Stimulated activated naive CD4-positive, alpha-beta T cell treated with Interleukin-2 at 50 U/mL for 16 hours (primary cell): ENCODE results near the gene RBKS.
"Not testable (repeated sequence)": the region's sequence is repeated elsewhere in the genome, so short reads cannot be mapped to it uniquely, and the experiment has no call there.

Experiments used
- DNase-seq: peaks from one replicate; lab custom pipeline; 2025; lab: John Stamatoyannopoulos, UW

Gene RBKS

DNA sequence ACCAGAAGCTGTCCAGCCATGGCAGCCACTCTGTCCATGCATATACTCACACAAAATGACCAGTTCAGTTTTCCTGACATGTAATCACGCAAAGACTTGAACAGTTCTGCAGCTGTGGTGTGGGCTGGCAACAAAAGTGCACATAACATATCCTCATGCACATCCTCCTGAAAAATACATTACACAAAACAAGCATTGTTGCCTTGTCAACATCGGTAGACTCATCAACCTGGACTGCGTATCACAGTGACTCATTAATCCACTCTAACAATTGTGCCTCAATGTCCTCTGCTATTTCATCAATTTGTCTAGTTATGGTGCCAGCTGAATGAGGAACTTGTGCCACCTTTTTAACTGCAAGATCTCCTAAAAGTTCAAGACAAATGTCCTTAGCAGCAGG is 19.5 kb downstream of the RBKS start:
- no peak for DNase-seq

GRCh38 chr2:27869763-27870162 is 20.4 kb downstream of the RBKS start:
- no peak for DNase-seq

GRCh38 chr2:27866237-27866636 is 23.9 kb downstream of the RBKS start:
- DNase-seq, result no peak

DNA sequence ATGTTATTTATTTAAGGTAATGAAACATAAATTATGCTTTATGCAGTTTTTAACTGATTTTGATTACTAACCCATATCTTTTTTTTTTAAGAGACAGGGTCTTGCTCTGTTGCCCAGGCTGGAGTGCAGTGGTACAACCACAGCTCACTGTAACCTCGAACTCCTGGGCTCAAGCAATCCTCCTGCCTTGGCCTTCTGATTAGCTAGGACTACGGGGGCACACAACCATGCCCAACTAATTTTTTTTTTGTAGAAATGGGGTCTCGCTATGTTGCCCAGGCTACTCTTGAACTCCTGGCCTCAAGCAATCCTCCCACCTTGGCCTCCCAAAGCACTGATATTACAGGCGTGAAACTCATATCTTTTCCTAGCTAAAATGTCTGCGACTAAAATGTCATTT is 26.2 kb downstream of the RBKS start:
- not testable (repeated sequence) for DNase-seq

DNA sequence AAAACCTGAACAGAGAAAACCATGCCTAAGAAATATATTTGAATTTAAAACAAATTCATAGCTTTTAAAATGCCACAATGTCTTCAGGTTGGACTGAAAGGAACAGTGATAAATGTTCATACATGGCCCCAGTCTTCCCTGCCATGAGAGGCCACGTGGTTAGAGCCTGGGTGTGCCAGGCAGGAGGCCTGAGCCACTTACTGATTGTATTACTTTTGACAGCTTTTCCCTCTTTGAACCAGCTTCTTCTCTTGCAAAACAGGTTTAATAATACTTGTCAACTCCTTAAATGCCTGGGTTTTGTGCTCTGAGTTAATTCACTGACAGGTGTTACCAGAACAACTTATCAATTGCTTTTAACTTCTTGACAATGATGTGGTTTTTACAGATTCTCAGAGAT is 27.0 kb downstream of the RBKS start:
- DNase-seq, result no peak

DNA sequence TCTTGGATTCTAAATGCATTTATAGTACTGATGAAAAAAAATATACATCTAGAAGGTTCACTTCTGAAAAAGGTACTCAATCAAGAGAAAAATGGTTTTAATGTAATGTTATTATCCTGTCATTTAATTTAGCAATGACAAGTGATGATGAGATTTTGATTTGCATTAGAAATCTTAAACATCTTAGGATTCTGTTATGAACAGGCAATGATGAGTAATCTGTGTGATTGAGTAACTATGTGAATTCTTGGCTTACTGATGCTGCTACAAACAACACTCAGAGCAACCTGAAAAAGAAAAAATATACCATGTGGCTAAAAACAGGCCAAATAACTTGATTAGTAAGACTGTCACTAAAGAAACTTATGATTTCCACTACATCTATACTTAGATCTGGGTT is 30.1 kb downstream of the RBKS start:
- no peak for DNase-seq

DNA sequence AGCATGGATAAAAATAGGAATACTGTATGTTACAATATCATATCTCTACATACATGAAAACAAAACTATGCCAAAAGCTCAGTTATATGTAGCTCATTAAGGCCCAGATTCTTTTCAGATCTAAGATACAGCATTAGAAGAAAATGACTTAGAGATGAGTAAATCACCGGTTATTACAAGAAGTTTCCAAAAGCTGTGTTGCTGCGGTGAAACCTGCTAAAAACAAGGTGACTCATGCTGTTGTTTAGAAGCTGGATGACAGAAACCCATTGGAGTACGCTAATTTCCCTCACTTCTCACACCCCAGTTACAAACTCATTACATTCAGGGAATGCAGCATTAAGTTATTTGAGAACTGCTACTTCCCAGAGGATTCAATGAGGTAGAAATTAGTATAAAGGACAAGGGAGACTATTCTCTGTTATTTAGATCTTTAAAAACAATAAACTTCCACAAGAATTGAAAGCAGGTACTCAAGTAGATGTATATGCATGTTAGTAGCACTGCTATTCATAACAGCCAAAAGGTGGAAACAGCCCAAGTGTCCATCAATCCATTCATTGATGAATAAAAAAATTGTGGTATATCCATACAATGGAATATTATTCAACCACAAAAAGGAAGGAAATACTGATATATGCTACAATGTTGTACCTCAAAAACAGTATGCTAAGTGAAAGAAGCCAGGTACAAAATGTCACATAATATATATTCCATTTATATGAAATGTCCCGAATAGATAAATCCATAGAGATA is 32.6 kb downstream of the RBKS start:
- peak; percentile 1 for DNase-seq

DNA sequence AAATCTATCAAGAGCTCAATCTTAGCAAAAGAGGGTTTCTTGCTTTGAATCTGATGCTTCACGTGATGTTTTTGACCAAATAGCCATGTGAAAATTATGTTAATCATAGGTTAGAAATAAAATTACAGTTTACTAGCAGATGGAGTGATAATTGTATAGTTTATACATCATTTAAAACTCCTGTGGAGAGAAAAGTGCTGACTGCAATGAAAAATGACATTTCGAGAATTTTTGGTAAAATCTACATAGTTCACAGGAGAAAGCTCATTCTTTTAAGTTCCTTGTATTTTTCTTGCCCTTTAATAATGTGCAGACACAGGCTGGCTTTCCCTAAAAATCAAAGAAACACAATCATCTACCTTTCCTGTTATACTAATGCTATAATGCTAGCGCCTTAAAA is 33.2 kb downstream of the RBKS start:
- DNase-seq, result no peak

- no peak for DNase-seq
Observed at GRCh38 chr2:27856386-27856785, 33.8 kb downstream of the RBKS start.

GRCh38 chr2:27855476-27855875 is 34.7 kb downstream of the RBKS start:
- no peak for DNase-seq

DNA sequence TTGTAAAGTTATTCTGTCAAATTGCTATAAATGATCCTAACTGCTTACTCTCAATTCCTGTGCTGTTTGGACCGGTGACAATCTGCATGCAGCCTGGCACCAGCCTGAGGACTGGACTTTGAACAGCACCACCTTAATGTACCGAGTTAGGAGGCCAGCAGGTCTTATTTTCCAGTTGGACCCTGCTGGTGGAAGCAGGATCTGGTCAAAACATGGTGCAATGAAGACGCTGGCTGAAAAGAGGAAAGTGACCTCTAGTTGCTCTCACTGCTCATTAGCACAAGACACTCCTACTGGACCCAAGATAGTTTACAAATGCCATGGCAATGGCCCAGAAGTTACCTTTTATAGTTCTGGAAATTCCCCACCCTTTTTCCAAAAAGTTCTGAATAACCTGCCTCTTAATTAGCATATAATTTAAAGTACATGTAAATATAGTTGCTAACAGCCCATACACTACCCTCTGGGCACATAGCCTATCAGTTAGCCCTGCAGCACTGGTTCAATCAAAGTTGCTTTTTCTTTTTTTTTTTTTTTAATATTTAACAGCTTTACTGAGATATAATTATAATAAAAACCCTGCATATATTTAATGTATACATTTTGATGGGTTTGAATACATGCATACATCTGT is 35.8 kb downstream of the RBKS start:
- DNase-seq, result no peak

- DNase-seq, result no peak
Observed at GRCh38 chr2:27852691-27853090, 37.5 kb downstream of the RBKS start.

DNA sequence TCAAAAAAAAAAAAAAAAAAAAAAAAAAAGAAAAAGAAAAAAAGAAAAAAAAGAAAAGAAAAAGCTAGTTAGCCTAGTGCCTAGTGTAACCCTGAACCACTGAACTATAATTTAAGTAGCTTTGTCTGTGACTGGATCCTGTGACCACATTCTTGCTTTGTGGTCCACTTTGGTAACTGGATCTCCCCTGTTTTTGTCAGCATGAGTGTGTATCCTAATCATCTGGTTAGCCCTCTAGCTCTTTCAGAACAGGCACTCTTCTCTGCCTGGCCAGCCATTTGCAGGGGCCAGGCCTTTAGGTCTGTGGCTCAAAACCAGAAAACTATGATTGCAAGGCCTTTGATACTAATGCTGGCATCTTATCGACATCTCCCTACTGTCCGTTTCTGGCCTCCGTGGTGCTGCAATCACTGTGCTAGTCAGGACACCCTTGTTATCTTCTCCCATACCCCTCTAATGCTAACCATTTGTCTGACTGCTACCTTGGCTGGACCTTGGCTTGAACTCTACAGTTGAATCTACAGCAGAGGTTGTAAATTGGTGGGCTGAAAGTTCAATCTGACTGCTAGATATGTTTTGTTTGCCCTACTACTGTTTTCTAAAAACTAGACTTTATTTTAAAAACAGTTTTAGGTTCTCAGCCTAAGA is 40.5 kb downstream of the RBKS start:
- no peak for DNase-seq

GRCh38 chr2:27847333-27847732 is 42.9 kb downstream of the RBKS start:
- no peak for DNase-seq

DNA sequence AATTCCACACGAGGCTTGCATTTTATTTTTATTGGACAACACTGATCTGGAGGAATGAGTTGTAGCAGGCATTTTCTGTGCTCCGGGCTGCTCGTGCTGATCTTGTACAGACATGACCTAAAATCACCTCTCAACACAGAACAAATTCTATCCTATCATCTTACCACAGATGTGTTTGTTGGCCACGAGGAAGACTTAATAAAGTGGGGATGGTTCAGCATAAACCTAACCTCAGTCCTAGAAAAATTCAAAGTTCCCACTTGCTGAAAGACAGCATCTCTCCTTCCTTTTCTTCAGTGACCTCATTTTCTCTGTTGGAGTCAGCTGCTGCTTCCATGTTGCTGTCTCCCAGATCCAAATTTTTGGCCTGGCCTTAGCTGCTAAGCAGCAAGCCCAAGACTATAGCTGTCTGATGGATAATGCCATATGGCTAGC is 45.3 kb downstream of the RBKS start:
- no peak for DNase-seq

GRCh38 chr2:27843992-27844391 is 46.2 kb downstream of the RBKS start:
- DNase-seq, result no peak

- DNase-seq, result no peak
Observed at GRCh38 chr2:27842894-27843293, 47.3 kb downstream of the RBKS start.

DNA sequence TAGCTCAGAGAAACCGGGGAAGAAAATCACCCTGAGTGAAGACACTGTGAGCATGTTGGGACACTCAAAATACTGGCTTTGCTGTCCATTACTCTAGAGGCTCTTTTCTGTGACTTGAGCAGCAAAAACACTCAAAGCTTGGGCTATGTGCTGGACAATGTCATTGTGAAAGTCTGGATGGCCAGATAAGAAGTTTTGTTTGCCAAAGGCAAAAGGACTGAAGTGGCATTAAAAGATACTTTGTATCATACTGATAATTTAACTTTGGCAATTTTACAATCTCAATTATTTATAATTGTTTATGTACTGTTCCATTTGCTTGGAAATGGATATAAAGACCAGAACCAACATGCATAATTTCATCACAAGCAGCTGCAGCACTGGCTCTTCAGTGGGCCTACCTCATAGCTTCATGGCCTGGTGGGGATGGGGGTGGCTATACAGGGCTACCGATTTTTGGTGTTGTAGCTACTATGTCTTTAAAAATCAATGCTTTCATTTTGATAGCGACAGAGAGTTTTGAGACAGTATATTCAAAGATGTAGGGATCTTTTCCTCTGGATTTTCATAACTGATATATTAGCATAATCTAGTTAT is 51.1 kb downstream of the RBKS start:
- DNase-seq, result no peak

DNA sequence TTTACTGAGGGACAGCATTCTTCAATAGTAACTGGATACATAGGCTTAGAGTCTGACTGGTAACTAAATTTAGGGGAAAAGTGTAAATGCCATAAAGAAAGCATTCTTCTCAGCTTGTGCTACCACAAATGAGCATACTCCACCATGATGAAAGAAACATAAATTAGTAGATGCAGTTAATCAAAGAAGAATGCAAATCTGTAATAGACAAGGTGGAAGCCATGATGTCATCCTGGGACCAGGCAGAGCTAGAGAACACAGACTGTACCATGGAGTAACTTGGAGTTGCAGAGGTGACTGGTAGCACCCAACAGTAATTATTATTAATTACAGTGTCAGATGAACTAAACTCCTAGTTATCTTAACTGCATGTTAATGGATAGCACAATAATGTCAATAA is 51.7 kb downstream of the RBKS start:
- DNase-seq, result no peak

GRCh38 chr2:27833931-27834330 is 56.3 kb downstream of the RBKS start:
- no peak for DNase-seq

GRCh38 chr2:27832396-27832795 is 57.8 kb downstream of the RBKS start:
- no peak for DNase-seq

DNA sequence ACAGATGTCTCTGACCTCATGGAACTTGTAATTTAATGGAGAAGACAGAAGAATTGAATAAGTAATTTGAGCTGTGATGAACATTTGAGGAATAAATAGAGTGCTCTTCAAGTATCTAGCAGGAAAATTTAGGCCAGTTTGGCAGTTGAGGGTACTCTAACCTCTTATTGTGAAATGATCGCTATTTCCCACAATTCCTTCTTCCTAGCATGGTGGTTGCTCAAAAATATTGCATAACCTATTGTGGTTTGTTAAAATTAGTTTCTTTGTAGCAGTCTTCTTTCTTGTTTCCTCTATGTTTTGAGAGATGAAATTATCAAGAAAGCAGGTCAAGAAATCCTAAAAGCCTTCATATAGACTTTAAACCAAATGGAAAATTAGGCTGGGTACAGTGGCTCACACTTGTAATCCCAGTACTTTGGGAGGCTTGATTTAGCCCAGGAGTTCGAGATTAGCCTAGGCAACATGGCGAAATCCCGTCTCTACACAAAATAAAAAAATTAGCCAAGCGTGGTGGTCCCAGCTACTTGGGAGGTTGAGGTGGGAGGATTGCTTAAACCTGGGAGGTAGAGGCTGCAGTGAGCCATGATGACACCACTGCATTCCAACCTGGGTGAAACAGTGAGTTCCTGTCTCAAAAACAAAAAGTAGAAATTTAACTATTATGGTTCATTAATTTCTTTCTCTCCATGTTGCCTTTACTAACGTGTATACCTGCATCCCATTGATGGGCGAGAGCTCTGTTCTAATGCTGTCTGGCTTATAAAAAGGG is 58.7 kb downstream of the RBKS start:
- DNase-seq, result no peak
